AG10803 (cell line): ENCODE measurements around the gene FADS1.

Source experiments
- DNase-seq: peaks from one replicate; pipeline ENCODE4 v3.0.0; 2010; ENCODE audit warnings: low read depth
- H3K4me3 ChIP-seq: 2 replicates; pipeline ENCODE4 v1.5.1; 2011; ENCODE audit warnings: mild to moderate bottlenecking, low read length, control low read depth
- TF ChIP-seq, protein P1 (sequence below): conservative IDR thresholded peaks from 2 replicates; pipeline ENCODE4 v1.5.1; 2011; ENCODE audit warnings: mild to moderate bottlenecking, low read length, control low read depth, inconsistent platforms

FADS1 gene

GRCh38 chr11:61775106-61775505 lies 41.7 kb downstream of the FADS1 start:
- no peak overlapping the region for H3K4me3 ChIP-seq
- TF ChIP-seq, protein P1, sequence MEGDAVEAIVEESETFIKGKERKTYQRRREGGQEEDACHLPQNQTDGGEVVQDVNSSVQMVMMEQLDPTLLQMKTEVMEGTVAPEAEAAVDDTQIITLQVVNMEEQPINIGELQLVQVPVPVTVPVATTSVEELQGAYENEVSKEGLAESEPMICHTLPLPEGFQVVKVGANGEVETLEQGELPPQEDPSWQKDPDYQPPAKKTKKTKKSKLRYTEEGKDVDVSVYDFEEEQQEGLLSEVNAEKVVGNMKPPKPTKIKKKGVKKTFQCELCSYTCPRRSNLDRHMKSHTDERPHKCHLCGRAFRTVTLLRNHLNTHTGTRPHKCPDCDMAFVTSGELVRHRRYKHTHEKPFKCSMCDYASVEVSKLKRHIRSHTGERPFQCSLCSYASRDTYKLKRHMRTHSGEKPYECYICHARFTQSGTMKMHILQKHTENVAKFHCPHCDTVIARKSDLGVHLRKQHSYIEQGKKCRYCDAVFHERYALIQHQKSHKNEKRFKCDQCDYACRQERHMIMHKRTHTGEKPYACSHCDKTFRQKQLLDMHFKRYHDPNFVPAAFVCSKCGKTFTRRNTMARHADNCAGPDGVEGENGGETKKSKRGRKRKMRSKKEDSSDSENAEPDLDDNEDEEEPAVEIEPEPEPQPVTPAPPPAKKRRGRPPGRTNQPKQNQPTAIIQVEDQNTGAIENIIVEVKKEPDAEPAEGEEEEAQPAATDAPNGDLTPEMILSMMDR = no peak
- DNase-seq = no peak

GRCh38 chr11:61774411-61774810 lies 42.4 kb downstream of the FADS1 start:
- no peak overlapping the region for H3K4me3 ChIP-seq
- TF ChIP-seq, protein P1 = no peak
- no peak for DNase-seq

- TF ChIP-seq, protein P1 = no peak
- H3K4me3 ChIP-seq = no peak overlapping the region
- no peak for DNase-seq
These were observed 43.0 kb downstream of the FADS1 start for GRCh38 chr11:61773809-61774208.

- no peak for DNase-seq
- TF ChIP-seq, protein P1 = no peak
- no peak overlapping the region for H3K4me3 ChIP-seq
These were observed 43.4 kb downstream of the FADS1 start for GRCh38 chr11:61773356-61773755.

GRCh38 chr11:61771985-61772455 lies 44.8 kb downstream of the FADS1 start:
- TF ChIP-seq, protein P1 = no peak
- DNase-seq = no peak

GRCh38 chr11:61771195-61771894 lies 45.5 kb downstream of the FADS1 start:
- no peak overlapping the region for H3K4me3 ChIP-seq
- DNase-seq = no peak
- TF ChIP-seq, protein P1 = no peak

More at GRCh38 chr11:61771985-61772455, 44.8 kb downstream of the FADS1 start:
- no peak overlapping the region for H3K4me3 ChIP-seq

GRCh38 chr11:61769946-61770683 lies 46.7 kb downstream of the FADS1 start:
- H3K4me3 ChIP-seq = no peak overlapping the region
- TF ChIP-seq, protein P1 = no peak
- DNase-seq = no peak
